H9 (cell line): ENCODE data around the gene SOD1. TPM values are rescaled to one million over a fixed set of nuclear protein-coding genes. Genes with fewer than 3 reads are reported as not detected.

ENCODE experiments used
- DNase-seq: peaks from one replicate; pipeline ENCODE4 v3.0.0-alpha.2; 2017
- H2AFZ ChIP-seq: one replicate; pipeline ENCODE4 v1.6.1; 2013; ENCODE audit warnings: mild to moderate bottlenecking, low read length, control low read depth, moderate library complexity
- H2AK5ac ChIP-seq: 2 replicates; pipeline ENCODE4 v1.6.1; 2013; ENCODE audit warnings: low read length, control low read depth, mixed read lengths; ENCODE audit not compliant: insufficient read length
- H2BK120ac ChIP-seq: one replicate; pipeline ENCODE4 v1.6.1; 2013; ENCODE audit warnings: low read depth, mild to moderate bottlenecking, low read length, control low read depth, inconsistent platforms; ENCODE audit not compliant: poor library complexity, severe bottlenecking
- H2BK12ac ChIP-seq: 2 replicates; pipeline ENCODE4 v1.6.1; 2013; ENCODE audit warnings: low read length, control low read depth, mixed read lengths, low read depth; ENCODE audit not compliant: insufficient read length
- H2BK15ac ChIP-seq: 2 replicates; pipeline ENCODE4 v1.6.1; 2013; ENCODE audit warnings: low read depth, low read length, control low read depth
- H2BK20ac ChIP-seq: one replicate; pipeline ENCODE4 v1.6.1; 2013; ENCODE audit warnings: low read depth, mild to moderate bottlenecking, low read length, control low read depth, inconsistent platforms; ENCODE audit not compliant: poor library complexity, severe bottlenecking
- H2BK5ac ChIP-seq: 2 replicates; pipeline ENCODE4 v1.6.1; 2013; ENCODE audit warnings: low read length, control low read depth, mixed read lengths; ENCODE audit not compliant: insufficient read length
- H3K14ac ChIP-seq: 2 replicates; pipeline ENCODE4 v1.6.1; 2013; ENCODE audit warnings: low read length, control low read depth; ENCODE audit not compliant: insufficient read depth
- H3K18ac ChIP-seq: 2 replicates; pipeline ENCODE4 v1.6.1; 2013; ENCODE audit warnings: low read depth, mild to moderate bottlenecking, mixed read lengths, low read length, control low read depth; ENCODE audit not compliant: insufficient read length
- H3K23ac ChIP-seq: 2 replicates; pipeline ENCODE4 v1.6.1; 2013; ENCODE audit warnings: low read length, control low read depth, mixed read lengths, low read depth; ENCODE audit not compliant: insufficient read length
- H3K23me2 ChIP-seq: 2 replicates; pipeline ENCODE4 v1.6.1; 2013; ENCODE audit warnings: low read depth, mild to moderate bottlenecking, mixed read lengths, low read length, control low read depth; ENCODE audit not compliant: insufficient read length, poor library complexity, severe bottlenecking
- H3K27ac ChIP-seq: 2 replicates; pipeline ENCODE4 v1.5.1; 2013; ENCODE audit warnings: low read length, control low read depth, mixed read lengths, low read depth; ENCODE audit not compliant: insufficient read length
- H3K27me3 ChIP-seq: 2 replicates; pipeline ENCODE4 v1.6.1; 2013; ENCODE audit warnings: low read length, control low read depth, inconsistent platforms; ENCODE audit not compliant: insufficient read depth
- H3K4ac ChIP-seq: 2 replicates; pipeline ENCODE4 v1.6.1; 2013; ENCODE audit warnings: low read depth, mild to moderate bottlenecking, control low read depth, inconsistent platforms, low read length, moderate library complexity
- H3K4me1 ChIP-seq: 2 replicates; pipeline ENCODE4 v1.6.1; 2013; ENCODE audit warnings: low read length, control low read depth, inconsistent platforms; ENCODE audit not compliant: insufficient read depth
- H3K4me2 ChIP-seq: 2 replicates; pipeline ENCODE4 v1.6.1; 2013; ENCODE audit warnings: low read length, control low read depth, mixed read lengths; ENCODE audit not compliant: insufficient read length, insufficient read depth
- H3K56ac ChIP-seq: 2 replicates; pipeline ENCODE4 v1.6.1; 2013; ENCODE audit warnings: low read depth, mild to moderate bottlenecking, mixed read lengths, low read length, control low read depth; ENCODE audit not compliant: insufficient read length
- H3K79me1 ChIP-seq: 2 replicates; pipeline ENCODE4 v1.6.1; 2013; ENCODE audit warnings: low read depth, mild to moderate bottlenecking, moderate library complexity, low read length, control low read depth, inconsistent platforms; ENCODE audit not compliant: insufficient read depth, poor library complexity, severe bottlenecking
- H3K79me2 ChIP-seq: 2 replicates; pipeline ENCODE4 v1.6.1; 2013; ENCODE audit warnings: low read length, control low read depth, inconsistent platforms; ENCODE audit not compliant: insufficient read depth
- H3K9ac ChIP-seq: 2 replicates; pipeline ENCODE4 v1.6.1; 2013; ENCODE audit warnings: low read length, control low read depth, mixed read lengths; ENCODE audit not compliant: insufficient read length; ENCODE audit errors: extremely low read depth
- H3K9me3 ChIP-seq: one replicate; pipeline ENCODE4 v1.6.1; 2013; ENCODE audit warnings: low read depth, low read length, inconsistent platforms; ENCODE audit not compliant: control insufficient read depth
- H3T11ph ChIP-seq: one replicate; pipeline ENCODE4 v1.6.1; 2013; ENCODE audit warnings: mild to moderate bottlenecking, low read length, control low read depth, inconsistent platforms
- H4K20me1 ChIP-seq: one replicate; pipeline ENCODE4 v1.6.1; 2013; ENCODE audit not compliant: control insufficient read depth, insufficient read length, insufficient read depth
- H4K5ac ChIP-seq: 2 replicates; pipeline ENCODE4 v1.6.1; 2013; ENCODE audit warnings: low read depth, mild to moderate bottlenecking, mixed read lengths, low read length, control low read depth; ENCODE audit not compliant: insufficient read length
- H4K8ac ChIP-seq: replicated peaks from 2 replicates; pipeline ENCODE4 v1.6.1; 2013; ENCODE audit warnings: low read length, control low read depth, mixed read lengths, low read depth; ENCODE audit not compliant: insufficient read length
- H4K91ac ChIP-seq: 2 replicates; pipeline ENCODE4 v1.6.1; 2013; ENCODE audit warnings: low read depth, mild to moderate bottlenecking, moderate library complexity, mixed read lengths, low read length, control low read depth; ENCODE audit not compliant: insufficient read length
- H3K27ac Mint-ChIP-seq, 3 experiments: 2 replicates in 2 of 3; 3 replicates in 1 of 3; pipeline ENCODE4 v1.8.0; 2020 to 2021; ENCODE audit warnings: mixed read lengths in 3 of 3, mild to moderate bottlenecking in 1 of 3, moderate library complexity in 1 of 3
- H3K27me3 Mint-ChIP-seq: 2 replicates; pipeline ENCODE4 v1.8.0; 2021; ENCODE audit warnings: low read depth, mild to moderate bottlenecking, moderate library complexity, mixed read lengths
- H3K36me3 Mint-ChIP-seq, 3 experiments: 2 replicates in 2 of 3; 3 replicates in 1 of 3; pipeline ENCODE4 v1.8.0; 2020 to 2021; ENCODE audit warnings: low read depth in 3 of 3, mixed read lengths in 3 of 3; ENCODE audit not compliant: insufficient read depth in 1 of 3
- H3K4me1 Mint-ChIP-seq, 2 experiments: 2 replicates each; pipeline ENCODE4 v1.8.0; 2020; ENCODE audit warnings: mixed read lengths in 2 of 2
- H3K4me3 Mint-ChIP-seq, 2 experiments: 2 replicates in 1 of 2; 3 replicates in 1 of 2; pipeline ENCODE4 v1.8.0; 2020 to 2021; ENCODE audit warnings: mild to moderate bottlenecking in 2 of 2, mixed read lengths in 2 of 2, moderate library complexity in 1 of 2
- H3K9me3 Mint-ChIP-seq, 2 experiments: 2 replicates in 1 of 2; 3 replicates in 1 of 2; pipeline ENCODE4 v1.8.0; 2020; ENCODE audit warnings: mild to moderate bottlenecking in 2 of 2, mixed read lengths in 2 of 2, moderate library complexity in 1 of 2
- total RNA-seq: library from RNA; stranded (reverse); gene quantifications from 2 replicates; pipeline ENCODE4 v1.2.1, GENCODE V29; 2021
- TF ChIP-seq, protein P1 (sequence below): fragments of 200-600 bp; sonication (generic); conservative IDR thresholded peaks from 3 replicates; pipeline ENCODE4 v1.8.0; 2021; ENCODE audit warnings: antibody characterized with exemption, mild to moderate bottlenecking

SOD1 gene
- total RNA-seq, 1 experiment from 2014 or later: 201 TPM

DNA sequence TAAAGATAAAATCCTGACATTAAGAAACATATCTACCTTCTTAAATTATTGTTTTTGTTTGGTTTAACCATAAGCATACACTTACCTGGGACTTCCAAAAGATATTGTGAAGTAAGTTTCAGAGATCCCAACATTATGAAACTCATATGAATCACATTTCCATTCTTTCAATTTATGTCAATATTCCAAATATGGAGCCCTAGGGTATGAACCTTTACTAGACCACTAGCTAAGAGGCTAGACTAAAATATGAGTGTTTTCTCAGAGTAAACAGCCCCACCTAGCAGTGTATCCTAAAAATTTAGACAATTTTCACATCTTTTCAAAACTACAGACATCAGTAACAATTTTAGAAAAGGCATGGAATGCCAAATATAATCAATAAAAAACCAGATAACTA, 48.0 kb downstream of the SOD1 start:
- no peak overlapping the region for H2AK5ac ChIP-seq
- no peaks in the 10 kb centered on the region for H4K20me1 ChIP-seq
- Mint-ChIP-seq H3K4me1 (peaks cover 40 to 48% of the 10 kb centered on the region in 2 experiments), H3K4me3 (no peak overlapping the region), H3K27ac (peak overlapping the region in 1 of 3 experiments; percentile 51; a peak in 1 of 7 replicates), H3K36me3 (peaks cover 3 to 21% (median 13%) of the 10 kb centered on the region in 3 experiments; a peak in 5 of 7 replicates), H3K9me3 (no peaks in the 10 kb centered on the region; a peak in 1 of 5 replicates), H3K27me3 (no peaks in the 10 kb centered on the region; the same call in 1 of the 2 replicates)
- H3K27me3 ChIP-seq: no peaks in the 10 kb centered on the region
- no peak overlapping the region for H3K27ac ChIP-seq
- H3K56ac ChIP-seq: no peak overlapping the region
- H3K4me2 ChIP-seq: no peak overlapping the region
- no peaks in the 10 kb centered on the region for H3K23me2 ChIP-seq
- no peaks in the 10 kb centered on the region for H3K9me3 ChIP-seq
- no peak overlapping the region for H3K4ac ChIP-seq
- H4K5ac ChIP-seq: no peak overlapping the region
- no peak overlapping the region for H3T11ph ChIP-seq
- H3K79me1 ChIP-seq: no peaks in the 10 kb centered on the region
- no peak for DNase-seq
- no peak overlapping the region for H2BK120ac ChIP-seq
- H3K4me1 ChIP-seq: no peaks in the 10 kb centered on the region
- H4K91ac ChIP-seq: no peak overlapping the region
- TF ChIP-seq, protein P1, sequence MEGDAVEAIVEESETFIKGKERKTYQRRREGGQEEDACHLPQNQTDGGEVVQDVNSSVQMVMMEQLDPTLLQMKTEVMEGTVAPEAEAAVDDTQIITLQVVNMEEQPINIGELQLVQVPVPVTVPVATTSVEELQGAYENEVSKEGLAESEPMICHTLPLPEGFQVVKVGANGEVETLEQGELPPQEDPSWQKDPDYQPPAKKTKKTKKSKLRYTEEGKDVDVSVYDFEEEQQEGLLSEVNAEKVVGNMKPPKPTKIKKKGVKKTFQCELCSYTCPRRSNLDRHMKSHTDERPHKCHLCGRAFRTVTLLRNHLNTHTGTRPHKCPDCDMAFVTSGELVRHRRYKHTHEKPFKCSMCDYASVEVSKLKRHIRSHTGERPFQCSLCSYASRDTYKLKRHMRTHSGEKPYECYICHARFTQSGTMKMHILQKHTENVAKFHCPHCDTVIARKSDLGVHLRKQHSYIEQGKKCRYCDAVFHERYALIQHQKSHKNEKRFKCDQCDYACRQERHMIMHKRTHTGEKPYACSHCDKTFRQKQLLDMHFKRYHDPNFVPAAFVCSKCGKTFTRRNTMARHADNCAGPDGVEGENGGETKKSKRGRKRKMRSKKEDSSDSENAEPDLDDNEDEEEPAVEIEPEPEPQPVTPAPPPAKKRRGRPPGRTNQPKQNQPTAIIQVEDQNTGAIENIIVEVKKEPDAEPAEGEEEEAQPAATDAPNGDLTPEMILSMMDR: no peak
- no peak overlapping the region for H3K9ac ChIP-seq
- no peak overlapping the region for H3K18ac ChIP-seq
- H2AFZ ChIP-seq: no peak overlapping the region
- no peak overlapping the region for H2BK5ac ChIP-seq
- H3K23ac ChIP-seq: no peak overlapping the region
- no peak overlapping the region for H2BK20ac ChIP-seq
- H3K79me2 ChIP-seq: peaks cover 30% of the 10 kb centered on the region; the same call in 1 of the 2 replicates
- no peak overlapping the region for H2BK12ac ChIP-seq
- H2BK15ac ChIP-seq: no peak overlapping the region
- no peak overlapping the region for H3K14ac ChIP-seq
- no peak overlapping the region for H4K8ac ChIP-seq
